ENCODE results near the gene ACTR1B.

Gene ACTR1B

GRCh38 chr2:97661927-97662326 lies 1.9 kb downstream of the ACTR1B start:
- Histone ChIP-seq H3K4me3 (replicated peaks; ENCODE audit: insufficient read depth, low read length) (peak overlapping the region; percentile 64), H3K27me3 (ENCODE audit: insufficient read depth, poor library complexity, severe bottlenecking) (no peaks in the 10 kb centered on the region), H3K27ac (replicated peaks) (peak overlapping the region; percentile 96)
- DNase-seq (ENCODE audit: low read depth in 1 of 2, low spot score in 1 of 2), result no peak
- no peak for TF ChIP-seq POLR2AphosphoS5 (IDR thresholded peaks at IDR 0.05; ENCODE audit: low read depth)
- TF ChIP-seq SPI1 (IDR thresholded peaks at IDR 0.05; ENCODE audit: borderline replicate concordance, low read depth), result no peak
- no peak for TF ChIP-seq GABPA (IDR thresholded peaks at IDR 0.05; ENCODE audit: low read depth)
- TF ChIP-seq CTCF (IDR thresholded peaks at IDR 0.05; ENCODE audit: insufficient read depth, low read length), result no peak
- no peak for TF ChIP-seq REST (IDR thresholded peaks at IDR 0.05; ENCODE audit: insufficient replicate concordance, low read depth)

- no peak for TF ChIP-seq GABPA (IDR thresholded peaks at IDR 0.05; ENCODE audit: low read depth)
- no peak for TF ChIP-seq POLR2AphosphoS5 (IDR thresholded peaks at IDR 0.05; ENCODE audit: low read depth)
- no peak for TF ChIP-seq REST (IDR thresholded peaks at IDR 0.05; ENCODE audit: insufficient replicate concordance, low read depth)
- TF ChIP-seq SPI1 (IDR thresholded peaks at IDR 0.05; ENCODE audit: borderline replicate concordance, low read depth), result no peak
- TF ChIP-seq CTCF (IDR thresholded peaks at IDR 0.05; ENCODE audit: insufficient read depth, low read length), result no peak
- Histone ChIP-seq H3K4me3 (replicated peaks; ENCODE audit: insufficient read depth, low read length) (no peak overlapping the region), H3K27me3 (ENCODE audit: insufficient read depth, poor library complexity, severe bottlenecking) (no peaks in the 10 kb centered on the region), H3K27ac (replicated peaks) (no peak overlapping the region)
- DNase-seq (ENCODE audit: low read depth in 1 of 2, low spot score in 1 of 2), result no peak
Measured at GRCh38 chr2:97660775-97661389, 3.0 kb downstream of the ACTR1B start.

- no peak for TF ChIP-seq GABPA (IDR thresholded peaks at IDR 0.05; ENCODE audit: low read depth)
- peak; percentile 95 for TF ChIP-seq SPI1 (IDR thresholded peaks at IDR 0.05; ENCODE audit: borderline replicate concordance, low read depth)
- TF ChIP-seq POLR2AphosphoS5 (IDR thresholded peaks at IDR 0.05; ENCODE audit: low read depth), result no peak
- TF ChIP-seq CTCF (IDR thresholded peaks at IDR 0.05; ENCODE audit: insufficient read depth, low read length), result no peak
- TF ChIP-seq REST (IDR thresholded peaks at IDR 0.05; ENCODE audit: insufficient replicate concordance, low read depth), result no peak
Measured at GRCh38 chr2:97660044-97660774, 3.6 kb downstream of the ACTR1B start.

More at GRCh38 chr2:97660044-97660774, 3.6 kb downstream of the ACTR1B start:
- H3K4me3 ChIP-seq (replicated peaks; ENCODE audit: insufficient read depth, low read length), result no peak overlapping the region
- no peak overlapping the region for H3K27ac ChIP-seq (replicated peaks)
- H3K27me3 ChIP-seq (ENCODE audit: insufficient read depth, poor library complexity, severe bottlenecking), result no peaks in the 10 kb centered on the region
- DNase-seq (ENCODE audit: low read depth in 1 of 2, low spot score in 1 of 2), result peak in 1 of 2 experiments; percentile 70

Data from HL-60 (cell line).